GM12873 (cell line): ENCODE measurements around the gene TMTC2.

Experiments used
- TF ChIP-seq, protein P1 (sequence below): IDR thresholded peaks from 2 replicates; pipeline ENCODE4 v1.5.1; 2012; ENCODE audit warnings: low read depth, mild to moderate bottlenecking, moderate library complexity, low read length, control low read depth; ENCODE audit not compliant: insufficient read depth; ENCODE audit errors: missing control alignments

The TMTC2 gene

DNA sequence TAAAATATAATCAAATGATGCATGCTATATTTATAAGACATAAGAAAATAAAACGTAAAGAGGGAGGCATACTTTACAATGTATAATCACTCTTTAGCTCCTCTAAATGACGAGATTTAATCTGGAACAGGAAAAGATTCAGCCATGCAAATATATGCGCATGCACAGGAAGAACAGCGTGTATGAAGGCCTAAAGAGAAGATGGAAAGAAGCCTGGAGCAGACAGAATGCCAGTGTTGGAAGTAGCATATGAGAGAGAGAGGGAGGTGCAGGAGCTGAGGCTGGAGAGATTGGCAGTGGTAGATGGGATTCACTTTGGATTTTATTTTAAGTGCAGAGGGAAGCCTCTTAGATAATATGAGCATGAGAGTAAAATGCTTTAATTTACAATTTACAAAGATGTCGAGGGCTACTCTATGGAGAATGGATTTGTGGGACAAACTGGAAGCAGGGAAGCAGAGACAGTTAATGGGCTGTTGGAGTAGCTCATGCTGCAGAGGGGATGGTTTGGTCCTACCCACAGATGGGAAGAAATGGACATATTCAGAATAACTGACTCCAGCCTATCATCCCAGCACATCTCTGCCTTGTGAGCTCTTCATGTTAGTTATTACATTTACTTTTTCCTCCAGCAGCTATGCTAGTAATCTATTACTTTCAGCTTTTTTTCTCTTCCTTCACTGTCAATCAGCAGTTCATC is 411.1 kb downstream of the TMTC2 start:
- TF ChIP-seq, protein P1, sequence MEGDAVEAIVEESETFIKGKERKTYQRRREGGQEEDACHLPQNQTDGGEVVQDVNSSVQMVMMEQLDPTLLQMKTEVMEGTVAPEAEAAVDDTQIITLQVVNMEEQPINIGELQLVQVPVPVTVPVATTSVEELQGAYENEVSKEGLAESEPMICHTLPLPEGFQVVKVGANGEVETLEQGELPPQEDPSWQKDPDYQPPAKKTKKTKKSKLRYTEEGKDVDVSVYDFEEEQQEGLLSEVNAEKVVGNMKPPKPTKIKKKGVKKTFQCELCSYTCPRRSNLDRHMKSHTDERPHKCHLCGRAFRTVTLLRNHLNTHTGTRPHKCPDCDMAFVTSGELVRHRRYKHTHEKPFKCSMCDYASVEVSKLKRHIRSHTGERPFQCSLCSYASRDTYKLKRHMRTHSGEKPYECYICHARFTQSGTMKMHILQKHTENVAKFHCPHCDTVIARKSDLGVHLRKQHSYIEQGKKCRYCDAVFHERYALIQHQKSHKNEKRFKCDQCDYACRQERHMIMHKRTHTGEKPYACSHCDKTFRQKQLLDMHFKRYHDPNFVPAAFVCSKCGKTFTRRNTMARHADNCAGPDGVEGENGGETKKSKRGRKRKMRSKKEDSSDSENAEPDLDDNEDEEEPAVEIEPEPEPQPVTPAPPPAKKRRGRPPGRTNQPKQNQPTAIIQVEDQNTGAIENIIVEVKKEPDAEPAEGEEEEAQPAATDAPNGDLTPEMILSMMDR, result no peak

GRCh38 chr12:83099436-83099835 is 412.7 kb downstream of the TMTC2 start:
- TF ChIP-seq, protein P1, result no peak

DNA sequence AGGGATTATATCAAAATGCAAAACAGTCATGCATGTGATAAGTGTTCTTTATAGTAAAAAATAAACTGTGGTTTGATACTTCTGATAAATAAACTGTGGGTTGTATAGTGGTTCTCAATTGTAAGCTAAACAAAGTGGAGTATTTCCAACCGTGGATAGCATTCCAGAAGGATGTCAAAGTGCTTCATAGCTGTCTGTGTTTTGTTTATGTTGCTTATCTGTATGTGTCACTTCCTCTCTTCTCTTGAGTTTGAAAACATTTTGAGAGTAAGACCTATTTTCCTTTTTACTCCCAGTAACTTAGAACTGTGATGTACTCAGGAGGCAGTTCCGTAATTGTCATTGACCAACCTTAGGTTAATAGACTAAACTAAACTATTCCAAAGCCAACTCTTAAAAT is 415.8 kb downstream of the TMTC2 start:
- TF ChIP-seq, protein P1, result no peak

GRCh38 chr12:83106873-83107272 is 420.2 kb downstream of the TMTC2 start:
- TF ChIP-seq, protein P1, result no peak

GRCh38 chr12:83110424-83110823 is 423.7 kb downstream of the TMTC2 start:
- TF ChIP-seq, protein P1, result no peak

- TF ChIP-seq, protein P1, result no peak
Observed at GRCh38 chr12:83113945-83114344, 427.2 kb downstream of the TMTC2 start.

DNA sequence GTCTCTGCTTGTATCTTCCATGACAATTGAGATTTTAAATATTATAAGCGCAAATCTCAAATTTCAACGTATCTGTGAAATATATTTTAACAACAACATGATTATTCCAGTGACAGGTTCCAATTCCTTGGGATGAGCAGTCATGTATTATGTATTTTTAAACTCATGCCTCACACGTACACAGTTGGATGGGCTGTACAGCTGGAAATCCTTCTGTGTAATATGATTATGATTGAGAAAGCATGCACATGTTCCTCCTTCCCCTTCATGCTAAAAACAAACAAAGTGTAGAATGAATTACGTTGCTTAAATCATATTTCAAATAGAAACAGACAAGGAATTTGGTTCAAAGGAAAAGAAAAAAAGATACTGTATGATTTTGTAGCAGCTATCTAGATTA is 428.3 kb downstream of the TMTC2 start:
- TF ChIP-seq, protein P1, result no peak
